ENCODE measurements around the gene HTRA3. TPM values are rescaled to one million over a fixed set of nuclear protein-coding genes. Genes with fewer than 3 reads are reported as not detected.

Gene HTRA3
- total and polyA plus RNA-seq, 7 donors = 7.2 to 26.4 (median 14.0) TPM

GRCh38 chr4:8276358-8277240, 7.0 kb downstream of the HTRA3 start:
- WGBS, 3 donors = 24 to 42% (median 31%) methylated on average over 24 of the region's 24 CpGs
- Histone ChIP-seq H3K27ac (no peak overlapping the region), H3K36me3 (ENCODE audit: insufficient read depth in 1 of 2, low read depth in 1 of 2) (no peaks in the 10 kb centered on the region), H3K4me1 (peaks cover 49% of the 10 kb centered on the region), H3K9me3 (no peaks in the 10 kb centered on the region), H3K27me3 (ENCODE audit: insufficient read depth in 3 of 3, low read length in 2 of 3) (no peaks in the 10 kb centered on the region), H3K4me3 (no peak overlapping the region)
- TF ChIP-seq CTCF (IDR thresholded peaks at IDR 0.05) = no peak
- peak; percentile 73 to 90 for DNase-seq
- intact Hi-C loops (cut with DNase I) = no loop called here
- peak; percentile 63 to 82 (median 73) for ATAC-seq

- H3K36me3 ChIP-seq (ENCODE audit: insufficient read depth in 1 of 2, low read depth in 1 of 2) = no peaks in the 10 kb centered on the region
- no peak overlapping the region for H3K4me3 ChIP-seq
- 87 to 89% (median 87%) methylated on average over 11 of the region's 11 CpGs for WGBS, 3 donors
- intact Hi-C loops (cut with DNase I) = no loop called here
- H3K27me3 ChIP-seq (ENCODE audit: insufficient read depth in 3 of 3, low read length in 2 of 3) = no peaks in the 10 kb centered on the region
- ATAC-seq (no peak), DNase-seq (peak in 1 of 2 donors; percentile 58)
- no peak for TF ChIP-seq CTCF (IDR thresholded peaks at IDR 0.05)
- H3K27ac ChIP-seq = no peak overlapping the region
- no peaks in the 10 kb centered on the region for H3K9me3 ChIP-seq
- H3K4me1 ChIP-seq = peaks cover 54% of the 10 kb centered on the region
These were observed 7.9 kb downstream of the HTRA3 start for GRCh38 chr4:8277356-8278008.

GRCh38 chr4:8278009-8278395, 8.4 kb downstream of the HTRA3 start:
- peak in 1 of 2 donors; percentile 64 for DNase-seq
- Histone ChIP-seq H3K4me1 (peaks cover 50% of the 10 kb centered on the region), H3K4me3 (no peak overlapping the region), H3K27ac (no peak overlapping the region), H3K36me3 (ENCODE audit: insufficient read depth in 1 of 2, low read depth in 1 of 2) (no peaks in the 10 kb centered on the region), H3K9me3 (no peaks in the 10 kb centered on the region), H3K27me3 (ENCODE audit: insufficient read depth in 3 of 3, low read length in 2 of 3) (no peaks in the 10 kb centered on the region)
- WGBS, 3 donors = 66 to 82% (median 71%) methylated on average over 6 of the region's 6 CpGs
- TF ChIP-seq CTCF (IDR thresholded peaks at IDR 0.05) = no peak
- intact Hi-C loops (cut with DNase I) = no loop called here
- no peak for ATAC-seq

- Histone ChIP-seq H3K27me3 (ENCODE audit: insufficient read depth in 3 of 3, low read length in 2 of 3) (no peaks in the 10 kb centered on the region), H3K36me3 (ENCODE audit: insufficient read depth in 1 of 2, low read depth in 1 of 2) (no peaks in the 10 kb centered on the region), H3K27ac (no peak overlapping the region), H3K9me3 (no peaks in the 10 kb centered on the region), H3K4me1 (peaks cover 44% of the 10 kb centered on the region), H3K4me3 (no peak overlapping the region)
- no peak for TF ChIP-seq CTCF (IDR thresholded peaks at IDR 0.05)
- DNase-seq (peak; percentile 52 to 65), ATAC-seq (no peak)
- intact Hi-C loops (cut with DNase I) = no loop called here
- 61 to 65% (median 63%) methylated on average over 17 of the region's 17 CpGs for WGBS, 3 donors
These were observed 9.1 kb downstream of the HTRA3 start for GRCh38 chr4:8278421-8279287.

All from psoas muscle (tissue), 8 donors.